ENCODE measurements around the gene CEBPZOS.

The CEBPZOS gene

DNA sequence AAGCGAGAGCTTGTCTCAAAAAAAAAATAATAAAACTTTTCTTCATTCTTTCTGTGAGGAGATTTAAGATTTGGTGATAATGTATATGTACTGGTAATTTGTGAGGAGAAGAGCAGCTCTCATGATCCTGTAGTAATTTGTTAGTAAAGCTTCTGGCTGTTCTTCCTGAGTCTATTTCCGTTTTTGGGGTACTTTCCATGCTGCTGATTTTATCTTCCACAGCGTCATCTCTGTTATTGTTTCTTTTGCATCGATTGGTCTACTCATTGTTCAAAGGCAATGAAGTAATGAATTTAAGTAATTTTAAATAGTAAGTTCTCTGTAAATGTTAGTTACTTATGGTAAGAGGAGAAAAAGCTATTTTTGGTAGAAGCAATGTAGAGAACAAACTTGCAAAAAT, 47.1 kb downstream of the CEBPZOS start:
- Histone ChIP-seq H3K4me3 (ENCODE audit: low read depth, low read length) (no peak overlapping the region), H3K27ac (no peak overlapping the region), H3K9me3 (ENCODE audit: severe bottlenecking) (no peaks in the 10 kb centered on the region), H3K27me3 (ENCODE audit: insufficient read depth, low read depth, severe bottlenecking) (no peaks in the 10 kb centered on the region), H3K36me3 (peaks cover 74% of the 10 kb centered on the region)
- no peak for DNase-seq
- TF ChIP-seq, protein P1, sequence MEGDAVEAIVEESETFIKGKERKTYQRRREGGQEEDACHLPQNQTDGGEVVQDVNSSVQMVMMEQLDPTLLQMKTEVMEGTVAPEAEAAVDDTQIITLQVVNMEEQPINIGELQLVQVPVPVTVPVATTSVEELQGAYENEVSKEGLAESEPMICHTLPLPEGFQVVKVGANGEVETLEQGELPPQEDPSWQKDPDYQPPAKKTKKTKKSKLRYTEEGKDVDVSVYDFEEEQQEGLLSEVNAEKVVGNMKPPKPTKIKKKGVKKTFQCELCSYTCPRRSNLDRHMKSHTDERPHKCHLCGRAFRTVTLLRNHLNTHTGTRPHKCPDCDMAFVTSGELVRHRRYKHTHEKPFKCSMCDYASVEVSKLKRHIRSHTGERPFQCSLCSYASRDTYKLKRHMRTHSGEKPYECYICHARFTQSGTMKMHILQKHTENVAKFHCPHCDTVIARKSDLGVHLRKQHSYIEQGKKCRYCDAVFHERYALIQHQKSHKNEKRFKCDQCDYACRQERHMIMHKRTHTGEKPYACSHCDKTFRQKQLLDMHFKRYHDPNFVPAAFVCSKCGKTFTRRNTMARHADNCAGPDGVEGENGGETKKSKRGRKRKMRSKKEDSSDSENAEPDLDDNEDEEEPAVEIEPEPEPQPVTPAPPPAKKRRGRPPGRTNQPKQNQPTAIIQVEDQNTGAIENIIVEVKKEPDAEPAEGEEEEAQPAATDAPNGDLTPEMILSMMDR (IDR thresholded peaks at IDR 0.05; ENCODE audit: low read depth, low read length) = no peak

DNA sequence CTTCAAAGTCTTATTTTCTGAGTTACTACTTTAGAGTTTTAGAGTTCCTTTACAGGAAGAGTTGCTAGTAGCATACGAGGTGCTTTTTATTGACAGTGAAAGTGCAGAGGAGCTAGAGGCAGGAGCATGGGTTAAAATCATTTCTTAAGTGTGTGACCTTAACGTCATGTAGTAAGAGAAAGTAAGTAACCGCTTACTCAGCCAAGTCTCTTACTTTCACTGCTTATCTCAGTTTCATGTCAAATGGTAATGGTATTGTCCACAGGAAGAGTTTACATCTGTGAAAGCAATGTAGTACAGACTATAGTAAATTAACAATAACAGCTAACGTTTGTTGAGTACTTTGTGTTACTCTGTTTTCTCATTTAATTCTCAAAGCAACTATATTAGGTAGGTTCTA, 47.7 kb downstream of the CEBPZOS start:
- TF ChIP-seq, protein P1 (IDR thresholded peaks at IDR 0.05; ENCODE audit: low read depth, low read length) = no peak
- Histone ChIP-seq H3K9me3 (ENCODE audit: severe bottlenecking) (no peaks in the 10 kb centered on the region), H3K27ac (no peak overlapping the region), H3K27me3 (ENCODE audit: insufficient read depth, low read depth, severe bottlenecking) (no peaks in the 10 kb centered on the region), H3K36me3 (peaks cover 80% of the 10 kb centered on the region), H3K4me3 (ENCODE audit: low read depth, low read length) (no peak overlapping the region)
- DNase-seq = no peak

GRCh38 chr2:37244755-37245154, 48.5 kb downstream of the CEBPZOS start:
- H3K36me3 ChIP-seq = peaks cover 80% of the 10 kb centered on the region
- no peak overlapping the region for H3K4me3 ChIP-seq (ENCODE audit: low read depth, low read length)
- TF ChIP-seq, protein P1 (IDR thresholded peaks at IDR 0.05; ENCODE audit: low read depth, low read length) = no peak
- no peaks in the 10 kb centered on the region for H3K27me3 ChIP-seq (ENCODE audit: insufficient read depth, low read depth, severe bottlenecking)
- DNase-seq = no peak
- no peak overlapping the region for H3K27ac ChIP-seq
- H3K9me3 ChIP-seq (ENCODE audit: severe bottlenecking) = no peaks in the 10 kb centered on the region

DNA sequence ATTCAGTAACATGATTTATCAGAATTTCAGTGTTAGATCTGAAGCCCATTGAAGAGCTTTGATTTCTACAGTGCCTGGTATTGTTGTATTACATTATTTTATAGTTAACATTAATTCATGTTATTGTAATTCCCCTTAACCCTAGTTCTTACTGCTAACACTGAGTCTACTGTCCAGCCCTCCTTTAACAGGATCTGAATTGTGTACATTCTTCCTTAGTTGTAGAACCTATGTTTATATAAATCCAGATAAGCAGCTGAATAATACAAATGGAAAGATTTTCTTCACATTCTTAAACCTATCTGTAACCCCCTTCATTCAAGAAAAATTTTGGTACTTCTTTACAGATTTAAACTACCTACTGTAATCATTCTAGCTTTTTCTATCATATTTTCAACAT, 49.9 kb downstream of the CEBPZOS start:
- Histone ChIP-seq H3K4me3 (ENCODE audit: low read depth, low read length) (no peak overlapping the region), H3K27ac (no peak overlapping the region), H3K27me3 (ENCODE audit: insufficient read depth, low read depth, severe bottlenecking) (no peaks in the 10 kb centered on the region), H3K36me3 (peaks cover 78% of the 10 kb centered on the region), H3K9me3 (ENCODE audit: severe bottlenecking) (no peaks in the 10 kb centered on the region)
- DNase-seq = no peak
- TF ChIP-seq, protein P1 (IDR thresholded peaks at IDR 0.05; ENCODE audit: low read depth, low read length) = no peak

GRCh38 chr2:37250869-37251740, 54.8 kb downstream of the CEBPZOS start:
- DNase-seq = no peak
- Histone ChIP-seq H3K9me3 (ENCODE audit: severe bottlenecking) (no peaks in the 10 kb centered on the region), H3K4me3 (ENCODE audit: low read depth, low read length) (no peak overlapping the region), H3K36me3 (peaks cover 88% of the 10 kb centered on the region), H3K27me3 (ENCODE audit: insufficient read depth, low read depth, severe bottlenecking) (no peaks in the 10 kb centered on the region), H3K27ac (no peak overlapping the region)
- TF ChIP-seq, protein P1 (IDR thresholded peaks at IDR 0.05; ENCODE audit: low read depth, low read length) = no peak
